ENCODE results near the gene DLGAP4.

DLGAP4 gene

GRCh38 chr20:36353740-36354139 lies 47.6 kb downstream of the DLGAP4 start:
- Histone ChIP-seq H3K27ac (ENCODE audit: low read length) (no peak overlapping the region), H3K36me3 (ENCODE audit: control insufficient read depth in 1 of 2, insufficient read depth in 2 of 2, low read length in 2 of 2) (no peaks in the 10 kb centered on the region), H3K4me1 (ENCODE audit: control insufficient read depth in 1 of 2, insufficient read depth in 2 of 2, low read length in 2 of 2) (no peaks in the 10 kb centered on the region), H3K4me3 (ENCODE audit: low read depth in 1 of 2, low read length in 2 of 2) (no peak overlapping the region), H3K27me3 (ENCODE audit: low read depth, low read length) (no peaks in the 10 kb centered on the region), H3K9me3 (ENCODE audit: control insufficient read depth in 1 of 2, low read length in 2 of 2) (no peaks in the 10 kb centered on the region)

- Histone ChIP-seq H3K27ac (ENCODE audit: low read length) (no peak overlapping the region), H3K4me1 (ENCODE audit: control insufficient read depth in 1 of 2, insufficient read depth in 2 of 2, low read length in 2 of 2) (no peaks in the 10 kb centered on the region), H3K36me3 (ENCODE audit: control insufficient read depth in 1 of 2, insufficient read depth in 2 of 2, low read length in 2 of 2) (no peaks in the 10 kb centered on the region), H3K4me3 (ENCODE audit: low read depth in 1 of 2, low read length in 2 of 2) (no peak overlapping the region), H3K27me3 (ENCODE audit: low read depth, low read length) (no peaks in the 10 kb centered on the region), H3K9me3 (ENCODE audit: control insufficient read depth in 1 of 2, low read length in 2 of 2) (no peaks in the 10 kb centered on the region)
These were observed 49.5 kb downstream of the DLGAP4 start for GRCh38 chr20:36355469-36356171.

GRCh38 chr20:36359668-36360406 lies 53.7 kb downstream of the DLGAP4 start:
- no peaks in the 10 kb centered on the region for H3K27me3 ChIP-seq (ENCODE audit: low read depth, low read length)

GRCh38 chr20:36360429-36360828 lies 54.3 kb downstream of the DLGAP4 start:
- no peaks in the 10 kb centered on the region for H3K27me3 ChIP-seq (ENCODE audit: low read depth, low read length)
- no peaks in the 10 kb centered on the region for H3K4me1 ChIP-seq (ENCODE audit: control insufficient read depth in 1 of 2, insufficient read depth in 2 of 2, low read length in 2 of 2)
- no peaks in the 10 kb centered on the region for H3K36me3 ChIP-seq (ENCODE audit: control insufficient read depth in 1 of 2, insufficient read depth in 2 of 2, low read length in 2 of 2)
- H3K4me3 ChIP-seq (ENCODE audit: low read depth in 1 of 2, low read length in 2 of 2) = no peak overlapping the region
- H3K9me3 ChIP-seq (ENCODE audit: control insufficient read depth in 1 of 2, low read length in 2 of 2) = no peaks in the 10 kb centered on the region
- H3K27ac ChIP-seq (ENCODE audit: low read length) = no peak overlapping the region

More at GRCh38 chr20:36359668-36360406, 53.7 kb downstream of the DLGAP4 start:
- no peak overlapping the region for H3K4me3 ChIP-seq (ENCODE audit: low read depth in 1 of 2, low read length in 2 of 2)
- no peaks in the 10 kb centered on the region for H3K9me3 ChIP-seq (ENCODE audit: control insufficient read depth in 1 of 2, low read length in 2 of 2)
- no peaks in the 10 kb centered on the region for H3K4me1 ChIP-seq (ENCODE audit: control insufficient read depth in 1 of 2, insufficient read depth in 2 of 2, low read length in 2 of 2)
- no peaks in the 10 kb centered on the region for H3K36me3 ChIP-seq (ENCODE audit: control insufficient read depth in 1 of 2, insufficient read depth in 2 of 2, low read length in 2 of 2)
- no peak overlapping the region for H3K27ac ChIP-seq (ENCODE audit: low read length)

- no peaks in the 10 kb centered on the region for H3K4me1 ChIP-seq (ENCODE audit: control insufficient read depth in 1 of 2, insufficient read depth in 2 of 2, low read length in 2 of 2)
- H3K27ac ChIP-seq (ENCODE audit: low read length) = no peak overlapping the region
- H3K4me3 ChIP-seq (ENCODE audit: low read depth in 1 of 2, low read length in 2 of 2) = no peak overlapping the region
- H3K36me3 ChIP-seq (ENCODE audit: control insufficient read depth in 1 of 2, insufficient read depth in 2 of 2, low read length in 2 of 2) = no peaks in the 10 kb centered on the region
- H3K9me3 ChIP-seq (ENCODE audit: control insufficient read depth in 1 of 2, low read length in 2 of 2) = no peaks in the 10 kb centered on the region
- H3K27me3 ChIP-seq (ENCODE audit: low read depth, low read length) = no peaks in the 10 kb centered on the region
These were observed 55.3 kb downstream of the DLGAP4 start for GRCh38 chr20:36361406-36361805.

- H3K36me3 ChIP-seq (ENCODE audit: control insufficient read depth in 1 of 2, insufficient read depth in 2 of 2, low read length in 2 of 2) = no peaks in the 10 kb centered on the region
- H3K4me1 ChIP-seq (ENCODE audit: control insufficient read depth in 1 of 2, insufficient read depth in 2 of 2, low read length in 2 of 2) = no peaks in the 10 kb centered on the region
- H3K27ac ChIP-seq (ENCODE audit: low read length) = no peak overlapping the region
- H3K9me3 ChIP-seq (ENCODE audit: control insufficient read depth in 1 of 2, low read length in 2 of 2) = no peaks in the 10 kb centered on the region
- no peak overlapping the region for H3K4me3 ChIP-seq (ENCODE audit: low read depth in 1 of 2, low read length in 2 of 2)
- no peaks in the 10 kb centered on the region for H3K27me3 ChIP-seq (ENCODE audit: low read depth, low read length)
These were observed 56.1 kb downstream of the DLGAP4 start for GRCh38 chr20:36362261-36362660.

GRCh38 chr20:36362978-36363713 lies 57.0 kb downstream of the DLGAP4 start:
- H3K9me3 ChIP-seq (ENCODE audit: control insufficient read depth in 1 of 2, low read length in 2 of 2) = no peaks in the 10 kb centered on the region
- no peak overlapping the region for H3K27ac ChIP-seq (ENCODE audit: low read length)
- no peaks in the 10 kb centered on the region for H3K4me1 ChIP-seq (ENCODE audit: control insufficient read depth in 1 of 2, insufficient read depth in 2 of 2, low read length in 2 of 2)
- no peak overlapping the region for H3K4me3 ChIP-seq (ENCODE audit: low read depth in 1 of 2, low read length in 2 of 2)
- no peaks in the 10 kb centered on the region for H3K36me3 ChIP-seq (ENCODE audit: control insufficient read depth in 1 of 2, insufficient read depth in 2 of 2, low read length in 2 of 2)
- H3K27me3 ChIP-seq (ENCODE audit: low read depth, low read length) = no peaks in the 10 kb centered on the region

GRCh38 chr20:36364506-36364905 lies 58.4 kb downstream of the DLGAP4 start:
- Histone ChIP-seq H3K27ac (ENCODE audit: low read length) (no peak overlapping the region), H3K27me3 (ENCODE audit: low read depth, low read length) (no peaks in the 10 kb centered on the region), H3K9me3 (ENCODE audit: control insufficient read depth in 1 of 2, low read length in 2 of 2) (no peaks in the 10 kb centered on the region), H3K4me1 (ENCODE audit: control insufficient read depth in 1 of 2, insufficient read depth in 2 of 2, low read length in 2 of 2) (no peaks in the 10 kb centered on the region), H3K36me3 (ENCODE audit: control insufficient read depth in 1 of 2, insufficient read depth in 2 of 2, low read length in 2 of 2) (no peaks in the 10 kb centered on the region), H3K4me3 (ENCODE audit: low read depth in 1 of 2, low read length in 2 of 2) (no peak overlapping the region)

- H3K9me3 ChIP-seq (ENCODE audit: control insufficient read depth in 1 of 2, low read length in 2 of 2) = no peaks in the 10 kb centered on the region
- H3K4me1 ChIP-seq (ENCODE audit: control insufficient read depth in 1 of 2, insufficient read depth in 2 of 2, low read length in 2 of 2) = no peaks in the 10 kb centered on the region
- H3K4me3 ChIP-seq (ENCODE audit: low read depth in 1 of 2, low read length in 2 of 2) = no peak overlapping the region
- H3K27ac ChIP-seq (ENCODE audit: low read length) = no peak overlapping the region
- H3K36me3 ChIP-seq (ENCODE audit: control insufficient read depth in 1 of 2, insufficient read depth in 2 of 2, low read length in 2 of 2) = no peaks in the 10 kb centered on the region
- H3K27me3 ChIP-seq (ENCODE audit: low read depth, low read length) = no peaks in the 10 kb centered on the region
These were observed 60.7 kb downstream of the DLGAP4 start for GRCh38 chr20:36366623-36367369.

GRCh38 chr20:36367370-36367745 lies 61.2 kb downstream of the DLGAP4 start:
- Histone ChIP-seq H3K36me3 (ENCODE audit: control insufficient read depth in 1 of 2, insufficient read depth in 2 of 2, low read length in 2 of 2) (no peaks in the 10 kb centered on the region), H3K27ac (ENCODE audit: low read length) (no peak overlapping the region), H3K27me3 (ENCODE audit: low read depth, low read length) (no peaks in the 10 kb centered on the region), H3K4me3 (ENCODE audit: low read depth in 1 of 2, low read length in 2 of 2) (no peak overlapping the region), H3K4me1 (ENCODE audit: control insufficient read depth in 1 of 2, insufficient read depth in 2 of 2, low read length in 2 of 2) (no peaks in the 10 kb centered on the region), H3K9me3 (ENCODE audit: control insufficient read depth in 1 of 2, low read length in 2 of 2) (no peaks in the 10 kb centered on the region)
